Activated CD4-positive, alpha-beta T cell treated with anti-CD3 and anti-CD28 coated beads for 4 hours (primary cell): ENCODE data around the gene BBS9.

Source experiments
- DNase-seq, 2 donors: peaks; one replicate each; pipeline ENCODE4 v3.0.0-alpha.2; 2020

Gene BBS9

GRCh38 chr7:33563651-33564050 lies 434.3 kb downstream of the BBS9 start:
- no peak for DNase-seq

GRCh38 chr7:33578166-33578565 lies 448.8 kb downstream of the BBS9 start:
- no peak for DNase-seq

- no peak for DNase-seq
These were observed 449.7 kb downstream of the BBS9 start for GRCh38 chr7:33578881-33579672.

- DNase-seq: no peak
These were observed 450.3 kb downstream of the BBS9 start for GRCh38 chr7:33579673-33579960.

DNA sequence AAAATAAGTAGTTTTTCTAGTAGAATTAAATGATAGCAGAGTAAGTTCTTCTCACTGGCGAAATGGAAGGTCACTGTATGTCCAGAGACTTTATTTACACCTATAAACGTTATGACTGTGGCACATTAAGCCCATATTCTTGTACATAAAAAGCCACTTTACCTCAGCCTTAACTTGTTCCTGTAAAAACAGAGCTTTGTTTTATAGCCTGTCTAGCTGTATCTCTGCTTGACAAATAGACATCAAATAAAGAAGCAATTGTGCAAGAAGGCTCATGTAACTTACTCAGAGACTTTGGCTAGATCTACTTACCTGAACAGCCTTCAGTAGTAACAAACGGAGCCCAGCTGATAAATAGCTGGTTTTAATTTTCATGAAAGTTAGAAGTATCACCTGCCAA lies 451.9 kb downstream of the BBS9 start:
- DNase-seq: no peak

- DNase-seq: no peak
These were observed 452.7 kb downstream of the BBS9 start for GRCh38 chr7:33582104-33582503.

DNA sequence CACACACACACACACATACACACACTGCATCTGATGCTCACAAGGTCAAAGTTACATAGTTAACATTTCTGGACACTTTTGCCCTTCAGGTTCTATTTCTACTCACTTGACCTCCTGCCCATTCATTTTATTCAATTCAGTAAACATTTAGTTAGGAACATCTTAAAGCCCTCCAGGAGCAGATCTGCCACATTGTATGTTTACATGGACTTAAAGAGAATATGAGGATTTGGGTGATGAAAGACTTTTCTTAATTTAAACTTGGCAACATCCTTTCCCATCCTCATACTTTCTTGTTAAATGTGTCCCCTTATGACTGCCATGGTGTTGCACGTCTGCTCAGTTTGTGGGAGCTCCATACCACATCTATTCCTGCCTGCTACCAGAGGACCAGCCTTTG lies 453.2 kb downstream of the BBS9 start:
- DNase-seq: no peak

DNA sequence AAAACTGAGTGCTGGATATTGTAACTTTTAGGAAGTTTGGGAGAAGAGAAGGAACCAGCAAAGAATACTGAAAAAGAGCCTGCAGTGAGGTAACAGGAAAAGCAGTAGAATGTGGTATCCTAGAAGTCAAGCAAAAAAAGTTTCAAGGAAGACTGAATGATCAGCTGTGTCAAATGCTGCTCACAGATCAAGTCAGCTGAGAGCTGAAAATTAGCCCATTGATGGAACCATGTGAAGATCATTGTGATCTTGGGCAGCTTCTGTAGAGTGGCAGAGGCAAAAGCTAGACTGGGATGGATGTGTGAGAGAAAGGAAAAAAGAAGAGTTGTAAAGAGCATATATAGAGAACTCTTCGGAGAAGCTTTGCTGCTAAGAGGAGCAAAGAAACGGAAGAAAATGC lies 460.5 kb downstream of the BBS9 start:
- DNase-seq: no peak

- DNase-seq: no peak
These were observed 461.6 kb downstream of the BBS9 start for GRCh38 chr7:33590916-33591315.

DNA sequence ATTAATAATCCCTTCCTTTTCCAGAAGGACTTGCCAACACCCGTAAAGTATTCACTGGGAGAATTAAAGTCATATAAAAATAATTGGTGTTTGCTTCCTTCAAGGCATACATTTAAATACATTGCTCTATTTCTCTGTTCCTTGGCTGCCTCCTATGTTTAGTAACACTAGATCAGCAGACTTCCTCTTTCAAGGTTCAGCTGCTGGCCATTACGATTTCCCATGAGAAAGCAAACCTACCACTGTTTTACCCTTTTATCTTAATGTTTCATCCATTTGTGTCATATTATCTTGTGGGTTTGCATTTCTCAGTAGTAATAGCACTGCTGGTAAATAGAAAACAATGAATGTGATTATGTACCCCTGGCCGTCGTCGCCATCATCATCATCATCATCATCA lies 462.1 kb downstream of the BBS9 start:
- no peak for DNase-seq

DNA sequence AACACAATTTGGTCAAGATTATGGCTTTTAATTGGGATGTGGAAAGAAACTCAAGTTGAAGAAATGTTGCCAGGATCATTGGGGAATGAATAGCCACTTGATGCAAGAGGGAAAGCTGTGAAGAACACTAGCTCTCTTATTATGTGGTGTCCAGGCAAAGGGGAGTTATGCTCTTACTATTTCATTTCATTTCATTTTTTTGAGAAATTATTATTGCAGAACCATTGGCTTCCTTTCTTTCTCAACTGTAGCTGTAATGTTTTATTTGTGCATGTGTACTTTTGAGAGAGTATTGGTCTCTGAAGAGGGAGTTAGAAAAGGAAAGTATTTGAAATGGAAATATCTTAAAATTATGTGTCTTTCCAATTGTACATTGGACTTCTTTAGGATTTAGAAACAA lies 463.4 kb downstream of the BBS9 start:
- no peak for DNase-seq

DNA sequence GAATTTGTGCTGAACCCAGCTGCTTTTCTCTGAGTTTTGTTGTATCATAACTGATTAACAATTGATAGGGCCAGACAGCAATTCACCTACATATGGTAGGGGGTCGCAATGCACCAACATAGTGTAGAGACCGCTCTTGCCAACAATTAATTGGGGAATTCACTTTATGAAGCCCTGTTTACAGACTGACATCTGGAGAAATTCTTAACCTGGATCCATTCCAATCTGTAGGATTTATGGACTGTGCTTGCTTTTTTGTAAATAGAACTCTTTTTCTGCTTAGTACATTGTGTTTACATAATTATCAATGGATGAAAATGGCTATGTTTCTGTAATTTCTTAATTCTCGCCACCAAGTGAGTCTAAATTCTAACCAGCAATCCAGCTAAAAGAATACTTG lies 464.2 kb downstream of the BBS9 start:
- DNase-seq: no peak

GRCh38 chr7:33596686-33597085 lies 467.3 kb downstream of the BBS9 start:
- no peak for DNase-seq

DNA sequence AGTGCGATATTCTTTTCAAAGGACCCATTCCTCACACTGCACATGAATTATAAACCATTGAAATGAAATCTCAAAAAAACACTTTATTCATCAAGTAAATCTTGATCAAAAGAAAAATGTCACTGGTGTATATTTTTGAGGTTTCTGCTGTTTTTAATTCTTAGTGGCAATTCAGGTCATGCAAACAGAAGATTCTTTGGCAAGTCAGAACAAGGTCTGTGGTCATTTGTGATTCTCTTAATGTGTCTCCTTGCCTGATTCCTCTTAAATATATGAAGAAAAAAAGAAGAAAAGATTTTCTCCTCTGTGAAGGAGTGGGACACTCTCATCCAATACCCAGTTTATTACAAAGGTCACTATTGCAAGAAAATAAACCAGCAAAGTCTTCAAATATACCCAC lies 467.8 kb downstream of the BBS9 start:
- no peak for DNase-seq

- no peak for DNase-seq
These were observed 471.7 kb downstream of the BBS9 start for GRCh38 chr7:33601101-33601500.

GRCh38 chr7:33601884-33602283 lies 472.5 kb downstream of the BBS9 start:
- DNase-seq: no peak

- no peak for DNase-seq
These were observed 474.7 kb downstream of the BBS9 start for GRCh38 chr7:33604056-33604455.

DNA sequence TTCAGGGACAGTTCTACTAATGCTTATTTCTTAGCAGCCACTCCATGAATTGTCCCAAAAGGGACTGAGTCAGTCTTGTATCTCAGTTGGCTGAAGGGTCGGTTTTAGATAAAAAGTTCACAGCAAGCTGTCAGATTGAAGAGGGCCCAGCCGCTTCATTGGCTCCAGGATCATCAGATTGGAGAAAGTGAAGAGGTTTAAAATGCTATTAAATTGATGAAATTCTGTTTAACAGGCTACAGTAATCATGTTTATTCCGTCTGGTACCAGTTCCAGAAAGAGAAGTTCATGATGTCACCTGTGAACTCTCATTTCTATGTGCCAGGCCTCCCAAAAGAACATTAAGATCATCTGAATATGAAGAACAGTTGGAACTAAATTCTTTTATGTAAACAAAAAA lies 481.6 kb downstream of the BBS9 start:
- no peak for DNase-seq

DNA sequence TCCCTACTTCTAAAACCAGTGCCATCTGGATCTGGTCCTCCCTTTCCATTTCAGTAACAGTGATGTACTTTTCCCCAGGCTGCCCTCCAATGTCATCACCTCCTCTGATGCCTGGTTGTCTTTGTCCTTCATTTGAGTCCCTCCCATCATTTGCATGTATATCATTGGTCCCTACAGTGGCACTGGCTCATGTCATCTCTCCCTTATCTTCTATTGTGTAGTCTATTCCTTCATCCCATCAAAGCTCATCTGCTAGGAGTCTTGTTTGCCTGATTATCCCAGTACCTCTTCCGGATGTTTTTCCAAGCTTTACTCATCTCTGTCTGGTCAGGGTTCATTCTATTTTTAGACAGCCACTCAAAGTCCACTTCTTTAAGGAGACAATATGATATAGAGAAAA lies 483.1 kb downstream of the BBS9 start:
- DNase-seq: no peak

GRCh38 chr7:33614357-33615117 lies 485.2 kb downstream of the BBS9 start:
- no peak for DNase-seq

- DNase-seq: no peak
These were observed 487.4 kb downstream of the BBS9 start for GRCh38 chr7:33616752-33617151.

- DNase-seq: no peak
These were observed 489.9 kb downstream of the BBS9 start for GRCh38 chr7:33619264-33619663.

GRCh38 chr7:33623267-33623666 lies 493.9 kb downstream of the BBS9 start:
- DNase-seq: no peak

DNA sequence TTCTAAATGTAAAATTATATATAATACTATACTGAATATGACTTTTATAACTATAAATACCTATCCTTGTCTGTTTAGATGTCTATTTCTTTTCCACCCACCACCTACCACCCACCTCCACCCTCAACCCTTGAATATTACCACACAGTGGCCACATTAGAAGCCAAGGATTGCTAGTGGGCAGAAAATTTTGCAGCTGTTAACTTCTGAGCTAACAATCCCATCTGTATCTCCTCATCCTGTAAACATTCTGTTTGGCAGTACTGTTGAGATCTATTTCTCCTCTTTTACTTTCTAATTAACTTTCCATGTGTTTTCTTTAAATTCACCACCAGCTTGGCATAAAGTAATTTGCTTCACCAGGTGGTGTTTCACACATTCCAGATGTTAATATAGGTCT lies 494.9 kb downstream of the BBS9 start:
- no peak for DNase-seq

GRCh38 chr7:33626869-33627268 lies 497.5 kb downstream of the BBS9 start:
- DNase-seq: no peak
